Measurements from ENCODE around the gene KRT75. TPM values are rescaled to one million over a fixed set of nuclear protein-coding genes. Genes with fewer than 3 reads are reported as not detected.
"Not testable (repeated sequence)": the region's sequence is repeated elsewhere in the genome, so short reads cannot be mapped to it uniquely, and the experiment has no call there.

Gene KRT75
- total RNA-seq = not detected

DNA sequence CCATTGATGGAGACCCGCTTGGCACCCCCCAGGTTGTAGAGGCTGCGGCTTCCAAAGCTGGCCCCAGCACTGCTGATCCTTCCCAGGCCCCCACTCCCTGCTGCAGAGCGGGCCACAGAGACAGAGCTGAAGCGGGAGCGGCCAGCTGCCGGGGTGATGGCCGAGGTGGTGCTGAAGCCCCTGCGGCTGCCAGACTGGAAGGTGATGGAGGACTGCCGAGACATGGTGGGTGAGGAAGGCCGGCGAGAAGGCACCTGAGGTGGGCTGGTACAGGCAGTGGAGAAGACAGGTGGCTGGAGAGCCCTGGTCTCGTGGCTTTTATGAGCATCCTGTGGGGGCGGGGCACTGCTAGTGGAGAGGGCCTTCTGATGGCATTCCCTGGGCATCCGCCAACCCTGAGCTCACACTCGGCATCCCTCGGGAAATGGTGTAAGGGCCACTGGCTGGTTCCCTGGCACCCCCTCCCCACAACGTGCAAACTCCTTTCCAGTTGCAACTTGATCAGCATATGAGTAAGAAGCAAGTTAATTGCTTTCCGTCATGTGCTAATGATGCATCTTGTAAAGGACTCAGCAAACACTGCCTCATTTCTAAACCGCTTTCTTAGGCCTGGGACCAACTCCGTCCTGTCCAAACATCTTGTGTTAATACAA lies at the start of gene KRT75:
TSS of gene KRT75 (minus strand) at position 291 of the 653 bp plus-strand sequence. CDS start at position 224, 67 bp downstream.
- POLR2A ChIA-PET = no interaction called here
- CTCF ChIA-PET = no interaction called here

GRCh38 chr12:52480073-52480472 lies 45.9 kb upstream of the KRT75 start:
- ChIA-PET POLR2A (no interaction called here), CTCF (no interaction called here)

DNA sequence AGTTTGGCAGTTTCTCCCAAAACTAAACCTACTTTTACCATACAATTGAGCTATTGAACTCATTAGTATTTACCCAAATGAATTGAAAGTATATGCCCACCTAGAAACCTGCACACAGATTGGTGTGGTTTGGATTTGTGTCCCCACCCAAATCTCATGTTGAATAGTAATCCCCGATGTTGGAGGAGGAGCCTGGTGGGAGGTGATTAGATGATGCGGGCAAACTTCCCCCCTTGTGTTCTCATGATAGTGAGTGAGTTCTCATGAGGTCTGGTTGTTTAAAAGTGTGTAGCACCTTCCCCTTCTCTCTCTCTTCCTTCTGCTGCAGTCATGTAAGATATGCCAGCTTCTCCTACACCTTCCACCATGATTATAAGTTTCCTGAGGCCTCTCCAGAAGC lies 43.5 kb upstream of the KRT75 start:
- POLR2A ChIA-PET = no interaction called here
- CTCF ChIA-PET = no interaction called here

DNA sequence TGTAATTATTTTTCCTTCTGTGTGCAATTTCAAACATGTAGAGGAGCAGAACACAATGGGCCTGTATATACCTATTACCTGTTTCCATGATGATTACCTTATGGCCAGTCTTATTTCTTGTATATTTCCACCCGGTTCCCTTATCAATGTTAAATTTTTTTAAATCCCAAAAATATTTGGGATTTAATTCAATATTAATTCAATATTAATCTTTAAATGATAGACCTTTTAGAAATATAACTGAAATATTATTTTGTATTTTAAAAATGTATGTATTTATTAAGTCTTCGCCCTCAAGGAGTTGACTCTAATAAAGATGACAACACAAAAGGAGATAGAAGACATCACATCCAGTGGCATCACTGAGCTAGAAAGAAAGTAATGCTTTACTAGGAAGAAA lies 40.0 kb upstream of the KRT75 start:
- POLR2A ChIA-PET = no interaction called here
- CTCF ChIA-PET = no interaction called here

DNA sequence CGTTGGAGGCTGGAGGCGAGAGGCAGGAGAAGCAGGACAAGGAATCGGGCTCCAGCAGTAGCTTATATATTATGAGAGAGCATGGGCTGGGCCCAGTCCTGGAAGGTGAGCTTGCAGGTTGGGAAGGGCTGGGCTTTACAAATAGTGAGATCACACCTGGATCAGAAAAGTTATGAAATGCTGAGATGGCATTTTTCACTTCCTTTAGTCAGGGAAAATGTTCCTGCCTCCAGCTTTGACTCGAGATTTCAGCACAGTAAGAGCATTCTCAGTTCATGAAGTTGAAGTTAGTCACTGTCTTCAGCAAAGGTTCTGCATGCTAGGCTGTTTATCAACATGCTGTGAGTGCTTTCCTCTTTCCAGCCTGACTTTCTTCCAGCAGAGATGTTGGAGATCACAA lies 39.6 kb upstream of the KRT75 start, which contains the start of gene KRT6C:
TSS of gene KRT6C (minus strand) at position 38 of the 400 bp plus-strand sequence. CDS start 68 bp downstream, outside the sequence.
- CTCF ChIA-PET = no interaction called here
- POLR2A ChIA-PET = no interaction called here

DNA sequence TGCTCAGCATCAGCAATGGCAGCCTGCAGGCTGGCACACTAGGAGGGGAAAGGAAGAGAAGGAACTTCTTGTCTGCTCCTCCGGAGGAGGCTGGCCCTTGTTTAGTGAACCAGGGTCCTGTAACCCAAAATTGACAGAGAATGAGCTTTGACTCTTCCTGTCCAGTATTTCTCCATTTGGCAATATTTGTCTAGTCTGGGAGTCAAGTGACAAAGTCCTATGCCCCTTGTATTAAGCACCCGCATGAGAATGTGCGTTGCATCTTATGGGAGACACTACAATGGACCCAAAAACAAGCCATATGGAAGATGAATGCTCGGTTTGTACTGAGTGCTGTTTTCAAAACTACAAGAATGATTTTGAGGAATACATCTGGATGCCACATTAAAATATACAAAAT lies 35.7 kb upstream of the KRT75 start:
- POLR2A ChIA-PET = no interaction called here
- CTCF ChIA-PET = no interaction called here

GRCh38 chr12:52464897-52465296 lies 30.7 kb upstream of the KRT75 start:
- ChIA-PET POLR2A (no interaction called here), CTCF (no interaction called here)

DNA sequence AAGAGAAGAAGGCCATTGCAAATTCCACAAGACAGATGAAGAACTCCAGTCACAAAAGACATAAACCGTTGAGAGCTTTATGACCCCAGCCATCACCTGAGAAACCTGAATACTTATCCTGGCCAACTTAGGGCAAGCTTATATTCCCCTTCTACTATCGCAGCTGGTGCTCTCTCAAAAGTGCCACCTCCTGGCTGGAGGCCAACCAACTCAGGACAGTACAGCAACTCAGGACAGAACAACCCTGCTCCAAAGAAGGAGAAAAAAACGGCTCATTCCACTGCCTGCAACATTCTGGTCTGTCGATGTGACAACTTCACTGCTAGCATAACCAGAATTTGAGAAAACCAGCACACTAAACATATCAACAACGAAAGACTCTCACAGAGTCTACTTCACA lies 27.5 kb upstream of the KRT75 start:
- CTCF ChIA-PET = no interaction called here
- POLR2A ChIA-PET = no interaction called here

GRCh38 chr12:52458861-52459260 lies 24.7 kb upstream of the KRT75 start:
- CTCF ChIA-PET = no interaction called here
- POLR2A ChIA-PET = no interaction called here

DNA sequence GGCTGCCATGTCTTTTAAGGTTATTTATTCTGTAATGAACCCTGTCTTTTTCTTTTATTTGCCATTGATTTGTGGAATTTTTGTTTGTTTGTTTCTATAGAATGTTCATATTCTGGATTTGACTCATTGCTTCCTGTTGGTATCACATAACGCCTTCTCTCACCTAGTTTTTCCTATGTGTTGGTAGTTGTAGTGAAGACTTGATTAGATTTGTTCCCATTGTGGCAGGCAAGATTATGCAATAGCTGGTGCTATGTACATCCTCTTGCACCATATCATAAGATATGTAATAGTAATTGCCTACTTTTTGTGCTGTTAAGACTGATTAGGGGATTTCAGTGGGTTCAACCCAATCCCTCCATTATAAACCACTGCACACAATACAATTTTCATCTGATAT lies 21.6 kb upstream of the KRT75 start:
- ChIA-PET CTCF (no interaction called here), POLR2A (no interaction called here)

GRCh38 chr12:52454411-52455201 lies 20.4 kb upstream of the KRT75 start:
- ChIA-PET POLR2A (no interaction called here), CTCF (no interaction called here)

- ChIA-PET POLR2A (no interaction called here), CTCF (no interaction called here)
These were observed 17.9 kb upstream of the KRT75 start, which contains the start of gene KRT6B for GRCh38 chr12:52452101-52452500. Gene KRT6B, minus strand, starts transcription at chr12:52452146. Its CDS starts 68 bp downstream, at chr12:52452078.

GRCh38 chr12:52448228-52448627 lies 14.1 kb upstream of the KRT75 start:
- CTCF ChIA-PET = no interaction called here
- POLR2A ChIA-PET = no interaction called here

DNA sequence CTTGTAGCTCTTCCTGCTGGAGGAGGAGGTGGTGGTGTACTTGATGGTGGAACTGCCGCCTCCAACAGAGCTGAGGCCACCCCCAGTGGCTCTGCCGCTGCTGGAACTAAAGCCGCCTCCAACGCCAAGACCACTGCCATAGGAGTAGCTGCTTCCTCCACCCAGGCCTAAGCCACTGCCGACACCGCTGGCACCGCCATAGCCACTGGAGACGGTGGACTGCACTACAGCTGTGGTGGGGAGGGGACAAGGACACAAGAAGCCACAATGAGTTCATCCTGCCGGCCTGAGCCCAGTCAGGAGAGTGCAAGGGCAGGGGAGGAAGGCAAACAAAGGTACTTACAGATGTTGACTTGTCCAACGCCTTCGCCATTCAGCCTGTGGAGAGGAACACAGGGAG lies 13.0 kb upstream of the KRT75 start:
- CTCF ChIA-PET = interaction anchor here (0.9 kb wide), 1 partner anchor 21 kb away, joined by 3 read pairs; no protein-coding TSS in a partner anchor
- POLR2A ChIA-PET = not testable (repeated sequence)

DNA sequence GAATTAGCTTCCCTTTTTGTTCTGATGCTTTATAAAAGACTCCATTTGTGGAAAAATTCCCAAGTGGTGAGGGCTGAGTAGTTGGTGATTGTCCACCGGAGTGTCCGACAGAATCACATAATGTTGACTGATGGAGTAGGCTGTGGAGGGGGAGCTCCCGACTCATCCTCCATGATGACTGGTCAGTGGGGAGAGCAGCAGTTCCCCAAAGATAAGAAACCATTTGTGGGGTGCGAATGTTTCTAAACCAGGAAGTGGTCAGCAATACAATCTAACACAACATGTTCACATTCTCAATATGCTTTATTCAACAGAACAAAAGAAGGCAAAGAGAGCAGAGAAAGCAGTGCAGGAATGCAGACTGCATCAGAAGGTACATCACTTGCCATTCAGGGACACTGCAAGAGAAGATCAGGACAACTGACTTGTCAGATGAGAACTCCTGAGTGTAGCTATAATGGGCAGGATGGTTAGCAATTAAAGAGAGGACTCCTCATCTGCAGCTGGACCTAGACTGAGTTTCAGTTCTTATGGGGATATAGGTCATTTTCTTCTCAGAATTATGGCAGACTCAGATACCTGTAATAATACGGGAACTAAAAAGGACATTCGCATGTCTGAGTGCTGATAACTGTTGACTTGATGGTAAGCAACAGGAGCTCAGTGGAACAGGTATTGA lies 12.3 kb upstream of the KRT75 start:
- CTCF ChIA-PET = interaction anchor here (0.9 kb wide), 1 partner anchor 21 kb away, joined by 3 read pairs; no protein-coding TSS in a partner anchor

DNA sequence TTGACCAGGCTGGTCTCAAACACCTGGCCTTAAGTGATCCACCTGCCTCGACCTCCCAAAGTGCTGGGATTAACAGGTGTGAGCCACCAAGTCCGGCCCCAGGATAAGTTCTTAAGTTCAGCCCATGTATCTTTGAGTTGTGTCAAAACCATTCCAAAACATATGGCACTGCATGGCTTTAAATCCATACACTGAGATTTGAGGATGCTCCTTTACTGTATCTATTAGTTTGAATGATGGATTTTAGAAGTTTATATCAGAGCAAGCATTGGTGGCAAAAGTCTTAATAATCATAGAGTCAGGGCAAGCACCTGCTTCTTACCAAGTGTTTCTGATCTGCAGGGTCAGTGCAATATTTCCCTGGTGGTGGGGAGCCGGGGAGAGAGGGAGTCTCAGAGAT lies 11.7 kb upstream of the KRT75 start:
- POLR2A ChIA-PET = no interaction called here
- CTCF ChIA-PET = no interaction called here

More for the DNA sequence above, 12.3 kb upstream of the KRT75 start:
- POLR2A ChIA-PET = no interaction called here

- POLR2A ChIA-PET = no interaction called here
- CTCF ChIA-PET = no interaction called here
These were observed 10.8 kb upstream of the KRT75 start for GRCh38 chr12:52444647-52445595.

DNA sequence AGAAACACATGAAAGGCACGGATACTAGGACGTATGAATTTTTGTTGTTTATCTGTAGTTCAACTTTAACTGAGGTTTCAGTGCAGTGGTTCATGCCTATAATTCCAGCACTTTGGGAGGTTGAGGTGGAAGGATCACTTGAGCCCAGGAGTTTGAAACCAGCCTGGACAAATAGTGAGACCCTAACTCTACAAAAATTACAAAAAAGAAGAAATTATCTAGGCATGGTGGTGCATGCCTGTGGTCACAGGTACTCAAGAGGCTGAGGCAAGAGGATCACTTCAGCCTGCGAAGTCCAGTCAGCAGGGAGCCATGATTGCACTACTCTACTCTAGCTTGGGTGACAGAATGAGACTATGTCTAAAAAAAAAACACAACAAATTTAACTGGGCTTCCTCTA lies 9.8 kb upstream of the KRT75 start:
- ChIA-PET CTCF (no interaction called here), POLR2A (no interaction called here)

DNA sequence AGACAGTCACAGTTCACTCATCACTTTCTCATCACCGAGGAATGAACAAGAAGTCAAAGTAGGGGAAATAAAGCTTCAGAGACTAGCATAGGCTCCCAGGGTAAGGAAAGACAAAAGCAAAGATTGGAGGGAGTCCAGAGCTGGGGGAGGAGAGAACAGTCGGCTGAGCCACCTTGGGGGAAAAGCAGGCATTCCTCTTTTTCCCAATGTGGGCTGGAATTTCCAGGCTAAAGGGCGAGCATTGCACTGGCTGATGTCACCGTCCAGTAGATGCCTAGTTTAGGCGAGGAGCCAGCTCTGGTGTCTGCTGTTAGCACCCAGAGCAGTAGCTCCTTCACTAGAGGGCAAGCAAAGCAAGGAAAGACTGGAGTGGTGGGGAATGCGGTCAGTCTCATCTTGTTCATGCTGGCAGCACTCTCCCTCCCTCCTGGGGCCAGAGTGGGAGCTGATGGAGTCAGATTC lies 8.5 kb upstream of the KRT75 start:
- CTCF ChIA-PET = no interaction called here
- POLR2A ChIA-PET = no interaction called here
